Mesothelial cell of epicardium (in vitro differentiated cells): ENCODE results near the gene HSPB2. TPM values are rescaled to one million over a fixed set of nuclear protein-coding genes. Genes with fewer than 3 reads are reported as not detected.
A peak's percentile ranks its signal among the peaks of the same experiment; 100 is the strongest.

Source experiments
- DNase-seq, 2 experiments: peaks; one replicate each; pipeline ENCODE4 v3.0.0; 2021; ENCODE audit warnings: low spot score in 2 of 2; ENCODE audit not compliant: unreplicated experiment in 2 of 2
- H3K27ac Mint-ChIP-seq: 2 replicates; pipeline ENCODE4 v1.8.0; 2021; ENCODE audit warnings: mixed read lengths
- H3K27me3 Mint-ChIP-seq: 2 replicates; pipeline ENCODE4 v1.8.0; 2021; ENCODE audit warnings: low read depth, mixed read lengths
- H3K36me3 Mint-ChIP-seq: 2 replicates; pipeline ENCODE4 v1.8.0; 2021; ENCODE audit warnings: mixed read lengths
- H3K4me1 Mint-ChIP-seq: 2 replicates; pipeline ENCODE4 v1.8.0; 2021; ENCODE audit warnings: mixed read lengths
- H3K4me3 Mint-ChIP-seq: 2 replicates; pipeline ENCODE4 v1.8.0; 2021; ENCODE audit warnings: mild to moderate bottlenecking, moderate library complexity, mixed read lengths
- H3K9me3 Mint-ChIP-seq: 2 replicates; pipeline ENCODE4 v1.8.0; 2021; ENCODE audit warnings: mixed read lengths
- total RNA-seq: library from RNA; stranded (reverse); gene quantifications from 3 replicates; pipeline ENCODE4 v1.2.1, GENCODE V29; 2021
- TF ChIP-seq, protein P1 (sequence below): fragments of 200-600 bp; sonication (generic); IDR thresholded peaks from one replicate; pipeline ENCODE4 v1.5.0; 2021; ENCODE audit warnings: antibody characterized with exemption; ENCODE audit not compliant: unreplicated experiment

Gene HSPB2, protein sequence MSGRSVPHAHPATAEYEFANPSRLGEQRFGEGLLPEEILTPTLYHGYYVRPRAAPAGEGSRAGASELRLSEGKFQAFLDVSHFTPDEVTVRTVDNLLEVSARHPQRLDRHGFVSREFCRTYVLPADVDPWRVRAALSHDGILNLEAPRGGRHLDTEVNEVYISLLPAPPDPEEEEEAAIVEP
- 0.22 to 0.51 TPM (median 0.27 TPM) in 3 replicates for total RNA-seq

- Mint-ChIP-seq H3K9me3 (no peaks in the 10 kb centered on the region), H3K36me3 (no peaks in the 10 kb centered on the region), H3K27me3 (peaks cover 4% of the 10 kb centered on the region), H3K4me1 (peaks cover 27% of the 10 kb centered on the region), H3K27ac (peak within 1 kb of the TSS; percentile 78), H3K4me3 (no peak within 1 kb of the TSS)
- DNase-seq = no peak
- TF ChIP-seq, protein P1, sequence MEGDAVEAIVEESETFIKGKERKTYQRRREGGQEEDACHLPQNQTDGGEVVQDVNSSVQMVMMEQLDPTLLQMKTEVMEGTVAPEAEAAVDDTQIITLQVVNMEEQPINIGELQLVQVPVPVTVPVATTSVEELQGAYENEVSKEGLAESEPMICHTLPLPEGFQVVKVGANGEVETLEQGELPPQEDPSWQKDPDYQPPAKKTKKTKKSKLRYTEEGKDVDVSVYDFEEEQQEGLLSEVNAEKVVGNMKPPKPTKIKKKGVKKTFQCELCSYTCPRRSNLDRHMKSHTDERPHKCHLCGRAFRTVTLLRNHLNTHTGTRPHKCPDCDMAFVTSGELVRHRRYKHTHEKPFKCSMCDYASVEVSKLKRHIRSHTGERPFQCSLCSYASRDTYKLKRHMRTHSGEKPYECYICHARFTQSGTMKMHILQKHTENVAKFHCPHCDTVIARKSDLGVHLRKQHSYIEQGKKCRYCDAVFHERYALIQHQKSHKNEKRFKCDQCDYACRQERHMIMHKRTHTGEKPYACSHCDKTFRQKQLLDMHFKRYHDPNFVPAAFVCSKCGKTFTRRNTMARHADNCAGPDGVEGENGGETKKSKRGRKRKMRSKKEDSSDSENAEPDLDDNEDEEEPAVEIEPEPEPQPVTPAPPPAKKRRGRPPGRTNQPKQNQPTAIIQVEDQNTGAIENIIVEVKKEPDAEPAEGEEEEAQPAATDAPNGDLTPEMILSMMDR = no peak
Measured at GRCh38 chr11:111912535-111912934, at the start of gene HSPB2. TSS of gene HSPB2 (plus strand) at chr11:111912734. CDS start at chr11:111912830, 96 bp downstream.

GRCh38 chr11:111870113-111870512 lies 42.4 kb upstream of the HSPB2 start:
- no peaks in the 10 kb centered on the region for H3K27me3 Mint-ChIP-seq
- H3K4me1 Mint-ChIP-seq = peaks cover 11% of the 10 kb centered on the region
- peak overlapping the region; percentile 30 for H3K4me3 Mint-ChIP-seq
- H3K27ac Mint-ChIP-seq = peak overlapping the region; percentile 31
- TF ChIP-seq, protein P1 = no peak
- DNase-seq = no peak
- no peaks in the 10 kb centered on the region for H3K9me3 Mint-ChIP-seq
- H3K36me3 Mint-ChIP-seq = peaks cover 30% of the 10 kb centered on the region

- Mint-ChIP-seq H3K4me1 (peaks cover 11% of the 10 kb centered on the region), H3K9me3 (no peaks in the 10 kb centered on the region), H3K4me3 (peak overlapping the region; percentile 86), H3K27ac (peak overlapping the region; percentile 77), H3K36me3 (peaks cover 26% of the 10 kb centered on the region), H3K27me3 (no peaks in the 10 kb centered on the region)
- no peak for DNase-seq
- TF ChIP-seq, protein P1 = no peak
Measured at GRCh38 chr11:111870522-111870885, 42.0 kb upstream of the HSPB2 start.

DNA sequence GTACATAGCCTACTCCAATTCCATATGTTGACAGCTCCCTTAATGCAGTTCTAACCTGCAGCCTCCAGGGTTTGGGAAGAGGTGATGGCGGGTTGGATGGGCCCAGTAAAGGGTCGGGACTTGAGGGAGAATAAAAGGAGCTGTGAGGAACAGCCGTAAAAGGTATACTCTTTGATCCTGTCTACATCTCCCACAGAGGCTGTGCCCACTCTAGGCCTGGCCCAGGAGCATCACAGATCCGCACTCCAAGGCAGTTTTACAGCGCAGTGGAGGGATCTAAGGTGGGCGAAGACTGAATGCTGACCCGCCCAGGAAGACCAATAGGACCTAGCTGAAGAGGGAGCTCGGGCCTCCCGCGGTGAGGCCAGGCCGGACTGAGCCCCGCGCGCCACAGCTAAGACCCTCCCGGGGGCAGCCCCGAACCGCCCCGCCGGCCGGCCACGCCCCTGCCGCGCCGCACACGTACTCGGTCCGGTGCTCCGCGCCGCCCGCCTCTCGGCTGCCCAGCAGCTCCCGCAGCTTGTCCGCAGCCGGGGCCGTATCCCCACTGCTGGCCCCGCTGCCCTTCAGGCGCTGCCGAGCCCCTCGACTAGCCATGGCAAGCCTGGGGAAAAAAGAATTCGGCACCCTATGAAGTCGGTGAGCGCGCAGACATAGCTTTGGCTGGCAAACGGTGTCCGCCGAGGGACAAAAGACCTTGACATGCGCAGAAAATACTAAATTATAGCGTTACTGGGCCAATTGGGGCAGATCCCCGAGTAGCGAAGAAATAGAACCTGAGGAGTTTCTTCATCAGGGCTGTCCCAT lies 41.4 kb upstream of the HSPB2 start, which contains the start of gene ALG9:
TSS of gene ALG9 (minus strand) at position 696 of the 807 bp plus-strand sequence. CDS start at position 597, 99 bp downstream.
- Mint-ChIP-seq H3K9me3 (no peaks in the 10 kb centered on the region), H3K27ac (peak within 1 kb of the TSS; percentile 84), H3K4me1 (peaks cover 11% of the 10 kb centered on the region), H3K27me3 (no peaks in the 10 kb centered on the region), H3K4me3 (peak within 1 kb of the TSS; percentile 86), H3K36me3 (peaks cover 25% of the 10 kb centered on the region)
- peak; percentile 57 to 85 for DNase-seq
- TF ChIP-seq, protein P1 = no peak

DNA sequence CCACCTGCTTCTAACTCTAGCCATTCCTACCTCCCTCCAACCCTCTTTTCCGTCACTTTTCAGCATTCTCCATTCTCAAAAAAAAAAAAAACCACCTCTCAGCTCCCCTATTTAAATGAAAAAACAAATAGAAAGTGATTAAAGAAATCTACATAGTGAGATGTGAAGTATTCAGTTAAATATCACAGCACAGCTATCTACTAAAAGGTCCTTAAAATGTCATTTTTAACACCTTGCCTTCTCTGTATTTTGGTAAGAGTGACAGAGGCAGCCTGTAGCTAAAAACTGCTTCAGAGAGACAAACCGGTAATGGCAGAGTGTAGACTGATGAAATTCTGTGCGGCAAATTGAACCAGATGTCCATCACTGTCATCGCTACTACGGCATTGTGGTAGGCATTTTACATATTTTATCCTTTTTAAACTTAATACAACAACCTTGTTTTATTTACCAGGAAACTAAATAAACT lies 40.8 kb upstream of the HSPB2 start:
- Mint-ChIP-seq H3K4me3 (peak overlapping the region; percentile 86), H3K9me3 (no peaks in the 10 kb centered on the region), H3K36me3 (peaks cover 20% of the 10 kb centered on the region), H3K27ac (peak overlapping the region; percentile 84), H3K4me1 (peaks cover 11% of the 10 kb centered on the region), H3K27me3 (no peaks in the 10 kb centered on the region)
- DNase-seq = no peak
- TF ChIP-seq, protein P1 = no peak
